Activated CD8-positive, alpha-beta memory T cell treated with anti-CD3 and anti-CD28 coated beads, Interleukin-2, amount 10 ng/mL, durations not matched to agents 7 days and 5 days (primary cell): ENCODE data around the gene KHK. TPM values are rescaled to one million over a fixed set of nuclear protein-coding genes. Genes with fewer than 3 reads are reported as not detected.
"Not testable (repeated sequence)": the region's sequence is repeated elsewhere in the genome, so short reads cannot be mapped to it uniquely, and the experiment has no call there.

ENCODE experiments used
- ATAC-seq: fragments of 150-1000 bp; cut with Tn5 transposase; one replicate; pipeline ENCODE4 v1.10.0; 2021; ENCODE audit warnings: moderate library complexity
- CTCF ChIA-PET: fragments of 350-600 bp; sonication (Branson Sonifier 250); formaldehyde crosslinking; loops from one replicate; lab custom pipeline; 2021; ENCODE audit warnings: antibody characterized with exemption; lab: Charles Lee
- DNase-seq: peaks from one replicate; pipeline ENCODE4 v3.0.0-alpha.2; 2020
- H3K27ac Mint-ChIP-seq: one replicate; pipeline ENCODE4 v1.8.0; 2021; ENCODE audit warnings: mild to moderate bottlenecking, mixed read lengths
- H3K27me3 Mint-ChIP-seq: one replicate; pipeline ENCODE4 v1.8.0; 2021; ENCODE audit warnings: mixed read lengths
- H3K36me3 Mint-ChIP-seq: one replicate; pipeline ENCODE4 v1.8.0; 2021; ENCODE audit warnings: mild to moderate bottlenecking, mixed read lengths
- H3K4me1 Mint-ChIP-seq: one replicate; pipeline ENCODE4 v1.8.0; 2021; ENCODE audit warnings: mixed read lengths
- H3K4me3 Mint-ChIP-seq: one replicate; pipeline ENCODE4 v1.8.0; 2021; ENCODE audit warnings: mild to moderate bottlenecking, moderate library complexity, mixed read lengths
- H3K9me3 Mint-ChIP-seq: one replicate; pipeline ENCODE4 v1.8.0; 2022; ENCODE audit warnings: low read depth, mixed read lengths
- total RNA-seq, 2 experiments: library from RNA; stranded (reverse); gene quantifications; one replicate each; pipeline ENCODE4 v1.2.3, GENCODE V29; 2021

Gene KHK
- total RNA-seq, 2 experiments from 2014 or later: 8.0 to 8.8 TPM

DNA sequence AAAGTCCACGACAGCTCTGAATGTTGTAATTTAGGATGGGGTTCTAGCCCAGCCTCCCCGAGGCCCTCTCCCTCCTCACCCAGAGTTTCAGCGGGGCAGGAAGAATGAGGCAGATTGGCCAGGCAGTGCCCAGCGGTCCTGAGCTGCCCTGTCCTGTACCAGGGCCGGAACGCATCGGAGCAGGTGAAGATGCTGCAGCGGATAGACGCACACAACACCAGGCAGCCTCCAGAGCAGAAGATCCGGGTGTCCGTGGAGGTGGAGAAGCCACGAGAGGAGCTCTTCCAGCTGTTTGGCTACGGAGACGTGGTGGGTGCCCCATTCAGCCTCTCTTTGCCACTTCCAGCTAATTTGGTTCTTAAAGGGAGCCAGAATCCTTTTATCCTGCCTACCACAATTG is 10.8 kb downstream of the KHK start:
- ATAC-seq (no peak), DNase-seq (no peak)
- no peak overlapping the region for H3K4me3 Mint-ChIP-seq
- no peaks in the 10 kb centered on the region for H3K9me3 Mint-ChIP-seq
- no peaks in the 10 kb centered on the region for H3K27me3 Mint-ChIP-seq
- H3K27ac Mint-ChIP-seq: no peak overlapping the region
- H3K36me3 Mint-ChIP-seq: no peaks in the 10 kb centered on the region
- H3K4me1 Mint-ChIP-seq: peaks cover 7% of the 10 kb centered on the region
- CTCF ChIA-PET: interaction anchor here (1.2 to 7.8 kb wide), 7 partner anchors 10 to 208 kb away, joined by 4 to 74 read pairs (median 11); partner anchors contain the start of genes KHK and TRIM54

GRCh38 chr2:27099334-27099955 is 12.9 kb downstream of the KHK start:
- Mint-ChIP-seq H3K27me3 (no peaks in the 10 kb centered on the region), H3K4me1 (peaks cover 7% of the 10 kb centered on the region), H3K4me3 (no peak overlapping the region), H3K9me3 (no peaks in the 10 kb centered on the region), H3K36me3 (no peaks in the 10 kb centered on the region), H3K27ac (no peak overlapping the region)
- ATAC-seq: no peak
- CTCF ChIA-PET: interaction anchor here (0.6 to 7.8 kb wide), 16 partner anchors 9 to 271 kb away, joined by 3 to 74 read pairs (median 4); partner anchors contain the start of genes EIF2B4, KHK, SNX17 and TRIM54
- no peak for DNase-seq

DNA sequence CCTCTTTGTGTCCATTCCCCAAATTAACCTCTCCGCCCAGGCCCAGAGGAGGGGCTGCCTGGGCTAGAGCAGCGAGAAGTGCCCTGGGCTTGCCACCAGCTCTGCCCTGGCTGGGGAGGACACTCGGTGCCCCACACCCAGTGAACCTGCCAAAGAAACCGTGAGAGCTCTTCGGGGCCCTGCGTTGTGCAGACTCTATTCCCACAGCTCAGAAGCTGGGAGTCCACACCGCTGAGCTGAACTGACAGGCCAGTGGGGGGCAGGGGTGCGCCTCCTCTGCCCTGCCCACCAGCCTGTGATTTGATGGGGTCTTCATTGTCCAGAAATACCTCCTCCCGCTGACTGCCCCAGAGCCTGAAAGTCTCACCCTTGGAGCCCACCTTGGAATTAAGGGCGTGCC is 13.5 kb downstream of the KHK start:
- H3K27me3 Mint-ChIP-seq: no peaks in the 10 kb centered on the region
- H3K36me3 Mint-ChIP-seq: no peaks in the 10 kb centered on the region
- peaks cover 7% of the 10 kb centered on the region for H3K4me1 Mint-ChIP-seq
- H3K4me3 Mint-ChIP-seq: no peak overlapping the region
- CTCF ChIA-PET: interaction anchor here (1.0 to 7.8 kb wide), 12 partner anchors 9 to 270 kb away, joined by 3 to 74 read pairs (median 4); partner anchors contain the start of genes EIF2B4, SNX17 and TRIM54
- ATAC-seq (no peak), DNase-seq (no peak)
- no peak overlapping the region for H3K27ac Mint-ChIP-seq
- H3K9me3 Mint-ChIP-seq: no peaks in the 10 kb centered on the region

- H3K27me3 Mint-ChIP-seq: peaks cover 4% of the 10 kb centered on the region
- H3K4me3 Mint-ChIP-seq: no peak overlapping the region
- H3K36me3 Mint-ChIP-seq: no peaks in the 10 kb centered on the region
- CTCF ChIA-PET: interaction anchor here (1.2 to 7.8 kb wide), 6 partner anchors 15 to 201 kb away, joined by 4 to 74 read pairs (median 7); partner anchors contain the start of genes KHK, PREB and TRIM54
- no peak for DNase-seq
- no peak overlapping the region for H3K27ac Mint-ChIP-seq
- no peaks in the 10 kb centered on the region for H3K9me3 Mint-ChIP-seq
- ATAC-seq: no peak
- H3K4me1 Mint-ChIP-seq: no peaks in the 10 kb centered on the region
Observed at GRCh38 chr2:27102329-27102728, 15.8 kb downstream of the KHK start.

DNA sequence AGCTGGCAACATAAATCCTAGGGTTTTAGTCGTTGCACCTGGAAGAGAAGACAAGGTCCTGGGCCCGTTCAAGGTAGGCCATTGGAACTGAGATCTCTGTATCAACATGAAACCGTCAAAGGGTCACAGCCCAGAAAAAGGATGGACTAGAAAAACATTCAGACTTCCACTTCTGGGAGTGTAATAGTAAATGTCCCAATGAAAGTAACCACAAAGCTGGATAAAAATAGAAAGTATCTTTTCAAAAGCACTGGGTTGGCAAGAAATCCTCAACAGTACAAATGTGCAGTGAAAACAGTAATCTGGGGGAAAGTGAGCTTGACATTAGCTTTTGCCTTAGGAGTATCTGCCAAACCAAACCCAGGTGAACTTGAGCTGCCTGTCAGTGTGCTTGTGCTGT is 19.4 kb downstream of the KHK start:
- H3K4me3 Mint-ChIP-seq: no peak overlapping the region
- H3K27ac Mint-ChIP-seq: no peak overlapping the region

GRCh38 chr2:27108221-27108620 is 21.6 kb downstream of the KHK start:
- Mint-ChIP-seq H3K27ac (no peak overlapping the region), H3K4me1 (no peaks in the 10 kb centered on the region), H3K4me3 (no peak overlapping the region), H3K36me3 (no peaks in the 10 kb centered on the region), H3K9me3 (no peaks in the 10 kb centered on the region), H3K27me3 (peaks cover 11% of the 10 kb centered on the region)
- DNase-seq (no peak), ATAC-seq (no peak)
- CTCF ChIA-PET: interaction anchor here (0.7 to 2.4 kb wide), 4 partner anchors 9 to 351 kb away, joined by 3 to 7 read pairs (median 3); partner anchors contain the start of gene PREB

More for the DNA sequence above, 19.4 kb downstream of the KHK start:
- DNase-seq: no peak
- Mint-ChIP-seq H3K4me1 (no peaks in the 10 kb centered on the region), H3K36me3 (no peaks in the 10 kb centered on the region), H3K9me3 (no peaks in the 10 kb centered on the region), H3K27me3 (peaks cover 11% of the 10 kb centered on the region)
- CTCF ChIA-PET: interaction anchor here (0.8 to 2.7 kb wide), 3 partner anchors 86 to 197 kb away, joined by 4 to 9 read pairs (median 6); no protein-coding TSS in a partner anchor
- ATAC-seq: no peak

- Mint-ChIP-seq H3K9me3 (no peaks in the 10 kb centered on the region), H3K27me3 (peaks cover 11% of the 10 kb centered on the region), H3K4me1 (no peaks in the 10 kb centered on the region), H3K4me3 (no peak overlapping the region), H3K36me3 (no peaks in the 10 kb centered on the region), H3K27ac (no peak overlapping the region)
- ATAC-seq: no peak
- no peak for DNase-seq
- CTCF ChIA-PET: interaction anchor here (1.0 to 2.4 kb wide), 4 partner anchors 9 to 171 kb away, joined by 3 to 7 read pairs (median 4); partner anchors contain the start of genes KHK and PREB
Observed at GRCh38 chr2:27109083-27109482, 22.5 kb downstream of the KHK start.

GRCh38 chr2:27110603-27111352 is 24.2 kb downstream of the KHK start:
- not testable (repeated sequence) for DNase-seq, H3K4me3 Mint-ChIP-seq, ATAC-seq, H3K27ac Mint-ChIP-seq, H3K9me3 Mint-ChIP-seq, H3K36me3 Mint-ChIP-seq, H3K4me1 Mint-ChIP-seq
- H3K27me3 Mint-ChIP-seq: peaks cover 11% of the 10 kb centered on the region
- CTCF ChIA-PET: interaction anchor here (2.4 kb wide), 1 partner anchor 23 kb away, joined by 7 read pairs; the partner anchor contains the start of gene PREB

GRCh38 chr2:27111392-27112078 is 25.0 kb downstream of the KHK start:
- H3K4me3 Mint-ChIP-seq, H3K9me3 Mint-ChIP-seq, H3K4me1 Mint-ChIP-seq, H3K36me3 Mint-ChIP-seq, ATAC-seq, DNase-seq, H3K27ac Mint-ChIP-seq: not testable (repeated sequence)
- CTCF ChIA-PET: interaction anchor here (1.5 kb wide), 1 partner anchor 81 kb away, joined by 3 read pairs; no protein-coding TSS in a partner anchor
- H3K27me3 Mint-ChIP-seq: peaks cover 11% of the 10 kb centered on the region

DNA sequence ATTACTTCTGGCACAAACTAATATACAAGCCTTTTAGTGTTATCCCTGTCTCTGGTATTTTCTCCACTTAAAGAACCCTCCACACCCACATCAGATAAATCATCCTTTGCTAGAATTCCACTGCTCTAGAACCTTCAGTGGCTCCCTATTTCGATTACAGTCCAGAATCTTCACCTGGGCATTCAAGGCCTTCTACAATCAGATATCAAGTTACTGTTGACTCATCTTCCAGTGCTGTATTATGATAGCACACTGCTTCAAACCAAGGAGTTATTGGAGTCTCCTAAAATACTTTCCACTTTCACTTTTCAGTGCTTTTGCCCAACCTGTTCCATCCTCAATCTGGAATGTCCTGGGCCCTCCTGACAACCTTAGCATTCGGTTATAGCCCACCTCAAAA is 28.9 kb downstream of the KHK start:
- Mint-ChIP-seq H3K27me3 (peaks cover 21% of the 10 kb centered on the region), H3K36me3 (no peaks in the 10 kb centered on the region), H3K9me3 (no peaks in the 10 kb centered on the region), H3K4me3 (no peak overlapping the region), H3K27ac (no peak overlapping the region), H3K4me1 (peaks cover 7% of the 10 kb centered on the region)
- no peak for DNase-seq
- ATAC-seq: no peak
- CTCF ChIA-PET: no interaction called here

DNA sequence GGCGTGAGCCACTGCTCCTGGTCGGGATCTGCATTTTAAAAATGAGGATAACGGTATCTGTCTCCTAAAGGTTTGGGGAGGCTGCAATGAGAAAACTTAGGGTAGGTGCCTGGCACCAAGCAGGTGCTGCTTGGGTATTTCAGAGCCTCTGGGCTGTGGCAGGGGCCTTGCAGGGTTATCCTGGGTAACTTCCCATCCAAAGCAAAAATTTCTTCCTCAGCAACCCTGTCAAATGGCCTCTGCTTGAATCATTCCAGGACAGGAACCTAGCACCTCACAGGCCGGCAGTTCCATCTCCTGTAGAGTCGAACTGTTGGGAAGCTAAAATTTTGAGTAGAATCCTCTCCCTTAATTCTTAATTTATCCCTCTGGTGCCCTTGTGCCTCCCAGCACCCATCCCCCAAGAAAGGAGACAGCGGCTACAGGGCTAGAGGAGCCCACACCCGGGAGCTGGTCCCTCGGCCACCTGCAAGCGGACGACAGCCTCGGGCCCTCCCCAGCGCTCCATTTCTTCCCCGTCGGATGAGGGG is 31.5 kb downstream of the KHK start:
- H3K4me3 Mint-ChIP-seq: peak overlapping the region; percentile 13

GRCh38 chr2:27118525-27119329 is 32.2 kb downstream of the KHK start, which contains the start of gene CGREF1:
Gene CGREF1 (minus strand): TSS chr2:27119128. CDS start chr2:27104366, 14,762 bp downstream.
- no peaks in the 10 kb centered on the region for H3K36me3 Mint-ChIP-seq
- ATAC-seq: no peak
- DNase-seq: no peak
- H3K4me1 Mint-ChIP-seq: peaks cover 13% of the 10 kb centered on the region
- no peak within 1 kb of the TSS for H3K27ac Mint-ChIP-seq
- CTCF ChIA-PET: interaction anchor here (0.6 kb wide), 1 partner anchor 160 kb away, joined by 3 read pairs; no protein-coding TSS in a partner anchor
- peaks cover 36% of the 10 kb centered on the region for H3K27me3 Mint-ChIP-seq
- peak within 1 kb of the TSS; percentile 72 for H3K4me3 Mint-ChIP-seq
- no peaks in the 10 kb centered on the region for H3K9me3 Mint-ChIP-seq

More for the DNA sequence above, 31.5 kb downstream of the KHK start:
- Mint-ChIP-seq H3K4me1 (peaks cover 8% of the 10 kb centered on the region), H3K27ac (no peak overlapping the region), H3K27me3 (peaks cover 34% of the 10 kb centered on the region), H3K36me3 (no peaks in the 10 kb centered on the region), H3K9me3 (no peaks in the 10 kb centered on the region)
- no peak for DNase-seq
- ATAC-seq: no peak
- CTCF ChIA-PET: interaction anchor here (0.6 kb wide), 1 partner anchor 161 kb away, joined by 3 read pairs; no protein-coding TSS in a partner anchor
